MM.1S (cell line): ENCODE results near the gene TMX2.

Experiments used
- DNase-seq: peaks from one replicate; pipeline ENCODE4 v3.0.0-alpha.2; 2015
- H2AFZ ChIP-seq: fragments of 300-600 bp; sonication (generic); 2 replicates; pipeline ENCODE4 v1.6.0; 2016; ENCODE audit warnings: antibody characterized with exemption, low read length
- H3F3A ChIP-seq: fragments of 300-600 bp; sonication (generic); 2 replicates; pipeline ENCODE4 v1.6.1; 2016; ENCODE audit warnings: mild to moderate bottlenecking, antibody characterized with exemption, low read length, moderate library complexity, mixed read lengths; ENCODE audit not compliant: insufficient read depth
- H3K27ac ChIP-seq: fragments of 300-600 bp; sonication (generic); 2 replicates; pipeline ENCODE4 v1.5.1; 2016; ENCODE audit warnings: mild to moderate bottlenecking, low read length
- H3K27me3 ChIP-seq: fragments of 300-600 bp; sonication (generic); replicated peaks from 2 replicates; pipeline ENCODE4 v1.6.0; 2016; ENCODE audit warnings: low read length; ENCODE audit not compliant: insufficient read depth
- H3K36me3 ChIP-seq: fragments of 300-600 bp; sonication (generic); replicated peaks from 2 replicates; pipeline ENCODE4 v1.6.1; 2016; ENCODE audit warnings: mild to moderate bottlenecking, low read length, mixed read lengths; ENCODE audit not compliant: insufficient read depth
- H3K4me1 ChIP-seq: fragments of 300-600 bp; sonication (generic); 2 replicates; pipeline ENCODE4 v1.6.1; 2016; ENCODE audit warnings: low read length, mixed read lengths
- H3K4me2 ChIP-seq: fragments of 300-600 bp; sonication (generic); 2 replicates; pipeline ENCODE4 v1.6.0; 2016; ENCODE audit warnings: low read depth, low read length
- H3K4me3 ChIP-seq: fragments of 300-600 bp; sonication (generic); 2 replicates; pipeline ENCODE4 v1.5.1; 2016; ENCODE audit warnings: low read length, mixed read lengths
- H3K79me2 ChIP-seq: fragments of 300-600 bp; sonication (generic); 2 replicates; pipeline ENCODE4 v1.6.1; 2016; ENCODE audit warnings: mixed run types, low read length, mixed read lengths
- H3K9ac ChIP-seq: fragments of 300-600 bp; sonication (generic); 2 replicates; pipeline ENCODE4 v1.6.1; 2016; ENCODE audit warnings: low read length, mixed read lengths
- H3K9me2 ChIP-seq: fragments of 300-600 bp; sonication (generic); replicated peaks from 2 replicates; pipeline ENCODE4 v1.6.1; 2016; ENCODE audit warnings: mild to moderate bottlenecking, low read length, mixed read lengths; ENCODE audit not compliant: insufficient read depth
- H3K9me3 ChIP-seq: fragments of 300-600 bp; sonication (generic); replicated peaks from 2 replicates; pipeline ENCODE4 v1.6.1; 2016; ENCODE audit warnings: mild to moderate bottlenecking, low read length, mixed read lengths; ENCODE audit not compliant: insufficient read depth
- H4K20me1 ChIP-seq: fragments of 300-600 bp; sonication (generic); 2 replicates; pipeline ENCODE4 v1.6.1; 2016; ENCODE audit warnings: mild to moderate bottlenecking, low read length, moderate library complexity, mixed read lengths; ENCODE audit not compliant: insufficient read depth
- EZH2 ChIP-seq: fragments of 300-600 bp; sonication (generic); optimal IDR thresholded peaks from 2 replicates; pipeline ENCODE3; 2017; ENCODE audit warnings: low read depth, mild to moderate bottlenecking, antibody characterized with exemption, low read length, mixed read lengths
- EZH2phosphoT487 ChIP-seq: fragments of 300-600 bp; sonication (generic); IDR thresholded peaks from 2 replicates; pipeline ENCODE4 v1.6.1; 2018; ENCODE audit warnings: antibody characterized with exemption, low read length
- TF ChIP-seq, protein P1 (sequence below): fragments of 300-600 bp; sonication (generic); IDR thresholded peaks from 2 replicates; pipeline ENCODE4 v1.5.1; 2016; ENCODE audit warnings: antibody characterized with exemption, low read length, mixed read lengths

Gene TMX2

DNA sequence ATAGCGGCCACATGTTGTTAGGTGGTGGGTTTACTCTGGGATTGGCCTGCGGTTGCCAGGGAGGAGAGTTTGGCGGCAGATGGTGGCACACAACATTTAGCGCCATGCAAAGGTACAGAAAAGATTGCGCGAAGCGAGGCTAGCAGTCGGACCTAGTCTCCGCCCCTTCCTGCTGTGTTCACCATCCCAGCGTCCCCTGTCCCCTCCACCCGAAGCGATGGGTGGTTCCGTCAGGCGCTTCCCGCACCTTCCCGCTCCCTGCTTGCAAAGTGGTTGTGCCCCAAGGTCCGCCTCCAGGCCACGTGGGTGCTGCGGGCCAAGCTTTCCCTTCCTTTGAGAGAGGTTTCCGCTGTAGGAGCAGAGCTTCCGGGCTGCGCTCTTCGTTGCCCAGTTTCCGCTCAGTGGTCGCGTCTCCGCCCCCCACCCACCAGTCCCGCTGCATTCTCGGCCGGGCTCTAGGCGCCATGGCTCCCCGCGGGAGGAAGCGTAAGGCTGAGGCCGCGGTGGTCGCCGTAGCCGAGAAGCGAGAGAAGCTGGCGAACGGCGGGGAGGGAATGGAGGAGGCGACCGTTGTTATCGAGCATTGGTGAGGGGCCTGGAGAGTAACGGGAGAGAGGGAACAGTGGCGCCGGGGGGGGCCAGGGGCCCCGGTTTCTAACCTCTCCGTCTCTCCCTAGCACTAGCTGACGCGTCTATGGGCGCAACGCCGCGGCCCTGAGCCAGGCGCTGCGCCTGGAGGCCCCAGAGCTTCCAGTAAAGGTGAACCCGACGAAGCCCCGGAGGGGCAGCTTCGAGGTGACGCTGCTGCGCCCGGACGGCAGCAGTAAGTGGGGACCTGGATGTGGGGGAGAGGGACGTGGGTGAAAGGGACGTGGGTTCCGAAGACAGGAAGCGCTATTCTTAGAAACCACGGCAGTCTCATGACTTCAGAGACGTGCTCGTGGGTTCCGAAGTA is 29.0 kb downstream of the TMX2 start, which contains the start of gene SELENOH:
TSS of gene SELENOH (plus strand) at position 360 of the 955 bp plus-strand sequence. CDS start at position 465, 105 bp downstream.
- peak; percentile 96 for DNase-seq
- H2AFZ ChIP-seq: peak within 1 kb of the TSS; percentile 55
- H3K27me3 ChIP-seq: no peaks in the 10 kb centered on the region
- peaks cover 47% of the 10 kb centered on the region for H3K79me2 ChIP-seq
- H3K27ac ChIP-seq: peak within 1 kb of the TSS; percentile 70
- peak within 1 kb of the TSS; percentile 84 for H3K4me3 ChIP-seq
- H4K20me1 ChIP-seq: no peaks in the 10 kb centered on the region
- peak within 1 kb of the TSS; percentile 92 for H3K9ac ChIP-seq
- H3K9me2 ChIP-seq: no peaks in the 10 kb centered on the region
- TF ChIP-seq, protein P1, sequence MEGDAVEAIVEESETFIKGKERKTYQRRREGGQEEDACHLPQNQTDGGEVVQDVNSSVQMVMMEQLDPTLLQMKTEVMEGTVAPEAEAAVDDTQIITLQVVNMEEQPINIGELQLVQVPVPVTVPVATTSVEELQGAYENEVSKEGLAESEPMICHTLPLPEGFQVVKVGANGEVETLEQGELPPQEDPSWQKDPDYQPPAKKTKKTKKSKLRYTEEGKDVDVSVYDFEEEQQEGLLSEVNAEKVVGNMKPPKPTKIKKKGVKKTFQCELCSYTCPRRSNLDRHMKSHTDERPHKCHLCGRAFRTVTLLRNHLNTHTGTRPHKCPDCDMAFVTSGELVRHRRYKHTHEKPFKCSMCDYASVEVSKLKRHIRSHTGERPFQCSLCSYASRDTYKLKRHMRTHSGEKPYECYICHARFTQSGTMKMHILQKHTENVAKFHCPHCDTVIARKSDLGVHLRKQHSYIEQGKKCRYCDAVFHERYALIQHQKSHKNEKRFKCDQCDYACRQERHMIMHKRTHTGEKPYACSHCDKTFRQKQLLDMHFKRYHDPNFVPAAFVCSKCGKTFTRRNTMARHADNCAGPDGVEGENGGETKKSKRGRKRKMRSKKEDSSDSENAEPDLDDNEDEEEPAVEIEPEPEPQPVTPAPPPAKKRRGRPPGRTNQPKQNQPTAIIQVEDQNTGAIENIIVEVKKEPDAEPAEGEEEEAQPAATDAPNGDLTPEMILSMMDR: no peak
- TF ChIP-seq EZH2phosphoT487 (no peak), EZH2 (no peak)
- peaks cover 6% of the 10 kb centered on the region for H3F3A ChIP-seq
- peaks cover 4% of the 10 kb centered on the region for H3K36me3 ChIP-seq
- peak within 1 kb of the TSS; percentile 89 for H3K4me2 ChIP-seq
- H3K9me3 ChIP-seq: no peaks in the 10 kb centered on the region
- 0 out of 2 replicates have a peak, but pooled peaks cover 5% of the 10 kb centered on the region for H3K4me1 ChIP-seq

DNA sequence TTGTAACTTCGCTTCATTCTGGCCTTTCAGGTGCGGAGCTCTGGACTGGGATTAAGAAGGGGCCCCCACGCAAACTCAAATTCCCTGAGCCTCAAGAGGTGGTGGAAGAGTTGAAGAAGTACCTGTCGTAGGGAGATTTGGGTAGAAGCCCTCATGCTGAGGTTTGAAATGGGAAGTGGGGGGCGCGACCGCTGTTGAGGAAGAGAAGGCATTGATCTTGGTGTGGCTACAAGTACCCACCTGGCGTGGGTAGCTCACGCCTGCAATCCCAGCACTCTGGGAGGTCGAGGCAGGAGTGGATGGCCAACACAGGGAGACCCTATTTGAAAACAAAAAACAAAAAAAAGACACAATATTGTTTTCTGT is 29.7 kb downstream of the TMX2 start:
- H3K27ac ChIP-seq: peak overlapping the region; percentile 70; the same call in 1 of the 2 replicates
- 0 out of 2 replicates have a peak, but pooled peaks cover 5% of the 10 kb centered on the region for H3K4me1 ChIP-seq
- TF ChIP-seq EZH2: no peak
- TF ChIP-seq EZH2phosphoT487: no peak
- TF ChIP-seq, protein P1: no peak
- peak overlapping the region; percentile 92 for H3K9ac ChIP-seq
- DNase-seq: no peak
- H3F3A ChIP-seq: peaks cover 6% of the 10 kb centered on the region
- H3K27me3 ChIP-seq: no peaks in the 10 kb centered on the region
- H4K20me1 ChIP-seq: no peaks in the 10 kb centered on the region
- no peaks in the 10 kb centered on the region for H3K9me3 ChIP-seq
- peaks cover 40% of the 10 kb centered on the region for H3K79me2 ChIP-seq
- peak overlapping the region; percentile 89 for H3K4me2 ChIP-seq
- peak overlapping the region; percentile 55 for H2AFZ ChIP-seq
- H3K36me3 ChIP-seq: peaks cover 4% of the 10 kb centered on the region
- H3K4me3 ChIP-seq: peak overlapping the region; percentile 84
- H3K9me2 ChIP-seq: no peaks in the 10 kb centered on the region

DNA sequence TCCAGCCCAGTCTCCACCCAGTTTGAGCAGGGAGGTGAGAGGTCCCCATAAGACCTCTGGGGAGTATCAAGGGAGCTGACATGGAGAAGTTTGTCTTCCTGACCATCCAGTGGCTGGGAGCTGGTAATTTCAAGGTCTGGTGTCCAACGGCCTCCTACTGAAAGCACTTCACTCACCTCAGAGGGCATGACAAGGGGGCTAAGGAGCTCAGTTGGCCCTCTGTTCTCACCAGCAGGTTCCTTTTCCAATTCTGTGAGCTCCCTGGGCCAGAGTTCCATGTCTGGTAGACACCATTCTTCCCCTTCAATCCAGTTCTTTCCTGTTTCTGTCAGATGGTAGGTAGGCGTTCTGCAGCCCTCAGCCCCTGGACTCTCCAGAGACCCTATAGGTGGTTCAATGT is 32.0 kb downstream of the TMX2 start:
- H3F3A ChIP-seq: peaks cover 6% of the 10 kb centered on the region; the same call in 1 of the 2 replicates
- H3K9me2 ChIP-seq: no peaks in the 10 kb centered on the region
- H3K4me3 ChIP-seq: no peak overlapping the region
- H3K9me3 ChIP-seq: no peaks in the 10 kb centered on the region
- H4K20me1 ChIP-seq: no peaks in the 10 kb centered on the region
- H3K27me3 ChIP-seq: no peaks in the 10 kb centered on the region
- no peak for DNase-seq
- no peak overlapping the region for H3K27ac ChIP-seq
- 0 out of 2 replicates have a peak, but pooled peaks cover 5% of the 10 kb centered on the region for H3K4me1 ChIP-seq
- no peak overlapping the region for H2AFZ ChIP-seq
- TF ChIP-seq, protein P1: no peak
- no peak for TF ChIP-seq EZH2phosphoT487
- TF ChIP-seq EZH2: no peak
- peaks cover 26% of the 10 kb centered on the region for H3K79me2 ChIP-seq
- H3K4me2 ChIP-seq: no peak overlapping the region
- peaks cover 4% of the 10 kb centered on the region; the same call in 1 of the 2 replicates for H3K36me3 ChIP-seq
- H3K9ac ChIP-seq: no peak overlapping the region
